ENCODE measurements around the gene RAMP2. TPM values are rescaled to one million over a fixed set of nuclear protein-coding genes. Genes with fewer than 3 reads are reported as not detected.
"Not testable (repeated sequence)": the region's sequence is repeated elsewhere in the genome, so short reads cannot be mapped to it uniquely, and the experiment has no call there.

Gene RAMP2
- total RNA-seq, 3 donors from 2014 or later (not counting 1 experiment from before 2014, with no cell fraction given), result not detected

DNA sequence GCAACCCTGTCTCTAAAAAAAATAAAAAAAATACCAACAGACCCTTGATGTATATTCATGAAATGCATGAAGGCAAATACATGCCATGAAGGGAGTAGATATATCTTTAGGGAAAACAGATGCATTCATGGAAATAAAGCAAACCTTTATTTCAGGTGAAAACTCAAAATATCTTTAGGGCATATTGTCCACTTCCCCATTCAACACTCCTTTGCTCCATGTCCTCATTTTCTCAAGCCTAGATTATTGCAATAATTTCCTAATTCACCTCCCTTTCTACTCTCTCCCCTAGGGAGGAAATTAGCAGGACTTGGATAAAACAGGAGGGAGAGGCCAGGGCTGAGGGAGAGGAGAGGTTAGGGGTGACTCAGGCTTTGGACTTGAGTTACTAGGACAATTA, 6.5 kb downstream of the RAMP2 start:
- DNase-seq (no peak), ATAC-seq (no peak)
- Histone ChIP-seq H3K4me1 (ENCODE audit: control insufficient read depth, insufficient read depth, low read length) (peaks cover under 1% of the 10 kb centered on the region), H3K27me3 (ENCODE audit: control insufficient read depth, insufficient read depth, low read length) (peaks cover 5% of the 10 kb centered on the region), H3K9me3 (ENCODE audit: control insufficient read depth, insufficient read depth, low read length) (no peaks in the 10 kb centered on the region), H3K4me3 (ENCODE audit: low read length) (no peak overlapping the region), H3K27ac (ENCODE audit: low read length) (no peak overlapping the region), H3K36me3 (ENCODE audit: control insufficient read depth, insufficient read depth, low read length) (no peaks in the 10 kb centered on the region)
- TF ChIP-seq, protein P1, sequence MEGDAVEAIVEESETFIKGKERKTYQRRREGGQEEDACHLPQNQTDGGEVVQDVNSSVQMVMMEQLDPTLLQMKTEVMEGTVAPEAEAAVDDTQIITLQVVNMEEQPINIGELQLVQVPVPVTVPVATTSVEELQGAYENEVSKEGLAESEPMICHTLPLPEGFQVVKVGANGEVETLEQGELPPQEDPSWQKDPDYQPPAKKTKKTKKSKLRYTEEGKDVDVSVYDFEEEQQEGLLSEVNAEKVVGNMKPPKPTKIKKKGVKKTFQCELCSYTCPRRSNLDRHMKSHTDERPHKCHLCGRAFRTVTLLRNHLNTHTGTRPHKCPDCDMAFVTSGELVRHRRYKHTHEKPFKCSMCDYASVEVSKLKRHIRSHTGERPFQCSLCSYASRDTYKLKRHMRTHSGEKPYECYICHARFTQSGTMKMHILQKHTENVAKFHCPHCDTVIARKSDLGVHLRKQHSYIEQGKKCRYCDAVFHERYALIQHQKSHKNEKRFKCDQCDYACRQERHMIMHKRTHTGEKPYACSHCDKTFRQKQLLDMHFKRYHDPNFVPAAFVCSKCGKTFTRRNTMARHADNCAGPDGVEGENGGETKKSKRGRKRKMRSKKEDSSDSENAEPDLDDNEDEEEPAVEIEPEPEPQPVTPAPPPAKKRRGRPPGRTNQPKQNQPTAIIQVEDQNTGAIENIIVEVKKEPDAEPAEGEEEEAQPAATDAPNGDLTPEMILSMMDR (IDR thresholded peaks at IDR 0.05), result no peak
- no peaks in the 10 kb centered on the region for H3K36me3 Mint-ChIP-seq
- no peak overlapping the region for H3K27ac Mint-ChIP-seq
- H3K27me3 Mint-ChIP-seq (ENCODE audit: low read depth in 2 of 2), result peaks cover 32 to 34% of the 10 kb centered on the region in 2 donors
- peaks cover 7 to 17% of the 10 kb centered on the region in 2 donors for H3K4me1 Mint-ChIP-seq
- no peak overlapping the region for H3K4me3 Mint-ChIP-seq
- H3K9me3 Mint-ChIP-seq, result no peaks in the 10 kb centered on the region
- intact Hi-C loops (cut with micrococcal nuclease), result no loop called here

DNA sequence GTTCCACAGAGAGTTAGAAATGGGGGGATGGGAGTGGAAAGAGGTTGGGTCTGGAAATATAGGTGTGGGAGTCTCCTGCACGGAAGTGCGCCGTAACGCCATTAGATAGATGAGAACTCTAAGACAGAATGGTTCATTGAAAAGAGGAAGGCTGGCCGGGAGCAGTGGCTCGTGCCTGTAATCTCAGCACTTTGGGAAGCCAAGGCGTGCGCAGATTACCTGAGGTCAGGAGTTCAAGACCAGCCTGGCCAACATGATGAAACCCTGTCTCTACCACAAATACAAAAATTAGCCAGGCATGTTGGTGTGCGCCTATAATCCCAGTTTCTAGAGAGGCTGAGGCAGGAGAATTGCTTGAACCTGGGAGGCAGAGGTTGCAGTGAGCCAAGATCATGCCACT, 7.0 kb downstream of the RAMP2 start:
- H3K4me3 Mint-ChIP-seq; H3K27ac Mint-ChIP-seq; H3K9me3 ChIP-seq (ENCODE audit: control insufficient read depth, insufficient read depth, low read length); ATAC-seq; H3K27me3 ChIP-seq (ENCODE audit: control insufficient read depth, insufficient read depth, low read length); H3K27ac ChIP-seq (ENCODE audit: low read length); H3K4me1 ChIP-seq (ENCODE audit: control insufficient read depth, insufficient read depth, low read length); intact Hi-C loops (cut with micrococcal nuclease); H3K9me3 Mint-ChIP-seq; H3K36me3 Mint-ChIP-seq; H3K36me3 ChIP-seq (ENCODE audit: control insufficient read depth, insufficient read depth, low read length); H3K4me3 ChIP-seq (ENCODE audit: low read length); DNase-seq: not testable (repeated sequence)
- peaks cover 11 to 17% of the 10 kb centered on the region in 2 donors for H3K4me1 Mint-ChIP-seq
- H3K27me3 Mint-ChIP-seq (ENCODE audit: low read depth in 2 of 2), result peaks cover 27 to 32% of the 10 kb centered on the region in 2 donors
- WGBS (ENCODE audit: insufficient coverage), result 84% methylated on average over 9 of the region's 9 CpGs

DNA sequence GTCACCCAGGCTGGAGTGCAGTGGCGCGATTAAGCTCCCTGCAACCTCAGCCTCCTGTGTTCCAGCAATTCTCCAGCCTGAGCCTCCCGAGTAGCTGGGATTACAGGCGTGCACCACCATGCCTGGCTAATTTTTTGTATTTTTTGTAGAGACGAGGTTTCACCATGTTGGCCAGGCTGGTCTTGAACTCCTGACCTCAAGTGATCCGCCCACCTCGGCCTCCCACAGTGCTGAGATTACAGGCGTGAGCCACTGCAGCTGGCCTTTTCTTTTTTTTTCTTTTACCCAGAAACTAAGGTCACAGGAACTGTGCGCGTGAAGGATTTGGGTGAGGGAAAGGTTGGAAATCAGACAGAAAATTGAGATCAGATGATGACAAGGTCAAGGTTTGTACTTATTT, 8.9 kb downstream of the RAMP2 start:
- H3K27ac ChIP-seq (ENCODE audit: low read length); DNase-seq; H3K27me3 ChIP-seq (ENCODE audit: control insufficient read depth, insufficient read depth, low read length); H3K36me3 ChIP-seq (ENCODE audit: control insufficient read depth, insufficient read depth, low read length); H3K9me3 Mint-ChIP-seq; H3K36me3 Mint-ChIP-seq; ATAC-seq; H3K4me3 ChIP-seq (ENCODE audit: low read length); H3K27ac Mint-ChIP-seq; intact Hi-C loops (cut with micrococcal nuclease); H3K9me3 ChIP-seq (ENCODE audit: control insufficient read depth, insufficient read depth, low read length); H3K4me3 Mint-ChIP-seq: not testable (repeated sequence)
- H3K4me1 ChIP-seq (ENCODE audit: control insufficient read depth, insufficient read depth, low read length), result peaks cover 14% of the 10 kb centered on the region
- WGBS (ENCODE audit: insufficient coverage), result 79% methylated on average over 8 of the region's 10 CpGs
- Mint-ChIP-seq H3K4me1 (peaks cover 26 to 27% of the 10 kb centered on the region in 2 donors), H3K27me3 (ENCODE audit: low read depth in 2 of 2) (peaks cover 19 to 20% of the 10 kb centered on the region in 2 donors)

DNA sequence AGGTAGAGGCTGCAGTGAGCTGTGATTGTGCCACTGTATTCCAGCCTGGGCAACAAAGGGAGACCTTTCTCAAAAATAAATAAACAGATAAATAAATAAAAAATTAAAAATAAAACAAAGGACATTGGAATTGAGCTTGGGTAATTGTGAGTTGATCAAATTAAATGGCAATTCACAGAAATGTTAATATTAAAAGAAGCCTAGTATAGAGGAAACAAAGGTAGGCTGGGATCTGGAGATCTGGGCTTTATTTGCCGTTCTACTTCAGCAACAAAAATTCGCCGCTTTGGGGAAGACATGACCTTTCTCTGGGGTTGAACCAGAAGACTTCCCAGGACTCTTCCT, 11.9 kb downstream of the RAMP2 start:
- Mint-ChIP-seq H3K4me1 (peaks cover 26 to 27% of the 10 kb centered on the region in 2 donors), H3K4me3 (peak overlapping the region; percentile 99), H3K36me3 (no peaks in the 10 kb centered on the region), H3K9me3 (no peaks in the 10 kb centered on the region), H3K27me3 (ENCODE audit: low read depth in 2 of 2) (peaks cover 2 to 12% of the 10 kb centered on the region in 2 donors), H3K27ac (peak overlapping the region; percentile 94 to 98)
- intact Hi-C loops (cut with micrococcal nuclease), result loop anchor here (2.0 kb wide), 1 partner anchor 52 kb away; the partner anchor contains the start of gene BECN1
- H3K27ac ChIP-seq (ENCODE audit: low read length), result peak overlapping the region; percentile 90
- peak in 1 of 3 donors; percentile 19 for ATAC-seq
- peak overlapping the region; percentile 86 for H3K4me3 ChIP-seq (ENCODE audit: low read length)
- no peaks in the 10 kb centered on the region for H3K9me3 ChIP-seq (ENCODE audit: control insufficient read depth, insufficient read depth, low read length)
- TF ChIP-seq, protein P1 (IDR thresholded peaks at IDR 0.05), result no peak
- DNase-seq, result no peak
- 1% methylated on average over 3 of the region's 3 CpGs for WGBS (ENCODE audit: insufficient coverage)
- H3K36me3 ChIP-seq (ENCODE audit: control insufficient read depth, insufficient read depth, low read length), result peaks cover 16% of the 10 kb centered on the region
- peaks cover 14% of the 10 kb centered on the region for H3K4me1 ChIP-seq (ENCODE audit: control insufficient read depth, insufficient read depth, low read length)
- H3K27me3 ChIP-seq (ENCODE audit: control insufficient read depth, insufficient read depth, low read length), result no peaks in the 10 kb centered on the region
